Measurements from ENCODE around the gene OSBPL6. TPM values are rescaled to one million over a fixed set of nuclear protein-coding genes. Genes with fewer than 3 reads are reported as not detected.
A peak's percentile ranks its signal among the peaks of the same experiment; 100 is the strongest.

Gene OSBPL6
- total and polyA plus RNA-seq, 10 of the 15 experiments (the other 5 are each of a cell fraction or from before 2014, with no cell fraction given): 0.01 to 0.08 (median 0.03) TPM; not detected in 5

DNA sequence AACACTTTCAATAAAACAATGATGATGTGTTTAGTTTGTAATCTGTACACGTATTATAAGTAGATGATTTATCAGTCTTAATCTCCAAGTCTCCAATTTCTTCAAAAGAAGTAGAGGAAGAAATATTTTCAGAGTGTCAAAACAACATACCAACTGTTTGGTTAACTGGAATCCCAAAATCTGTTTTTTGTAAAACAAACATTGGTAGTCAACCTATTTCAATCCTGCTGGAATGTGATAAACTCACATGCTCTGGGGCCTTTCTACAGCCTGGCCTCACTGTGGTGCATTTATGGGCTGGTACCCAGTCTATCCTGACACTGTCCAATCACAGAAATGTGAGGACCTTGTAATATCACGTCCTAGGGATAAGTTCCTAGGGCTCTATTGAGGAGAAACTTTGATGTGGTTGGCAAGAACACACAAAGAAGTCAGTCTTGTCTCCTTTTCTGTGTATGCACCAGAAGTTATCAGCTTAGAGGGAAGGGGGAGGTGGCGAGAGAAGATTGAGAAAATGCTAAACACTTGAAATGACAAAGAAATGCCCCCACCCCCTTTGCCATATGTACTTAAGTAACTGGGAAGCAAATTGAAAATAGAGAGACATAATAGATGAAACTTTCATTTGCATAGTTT lies 209.5 kb downstream of the OSBPL6 start:
- H3K9me3 ChIP-seq (replicated peaks; ENCODE audit: control insufficient read depth, insufficient read depth, low read length): no peaks in the 10 kb centered on the region
- CTCF ChIA-PET: interaction anchor here (1.0 to 19.4 kb wide), 5 partner anchors 8 to 297 kb away, joined by 3 to 702 read pairs (median 3); no protein-coding TSS in a partner anchor
- BruUV-seq (replicated peaks): TSS peak; percentile 73
- H2AFZ ChIP-seq (ENCODE audit: control insufficient read depth, low read depth, low read length): peak overlapping the region; percentile 55
- WGBS (ENCODE audit: insufficient coverage, insufficient replicate concordance, low lambda C conversion rate, missing lambda C conversion rate): 33% methylated on average over 3 of the region's 3 CpGs
- POLR2A ChIA-PET: interaction anchor here (0.6 to 5.9 kb wide), 6 partner anchors 9 to 79 kb away, joined by 3 to 64 read pairs (median 4); no protein-coding TSS in a partner anchor
- TF ChIP-seq, protein P1, sequence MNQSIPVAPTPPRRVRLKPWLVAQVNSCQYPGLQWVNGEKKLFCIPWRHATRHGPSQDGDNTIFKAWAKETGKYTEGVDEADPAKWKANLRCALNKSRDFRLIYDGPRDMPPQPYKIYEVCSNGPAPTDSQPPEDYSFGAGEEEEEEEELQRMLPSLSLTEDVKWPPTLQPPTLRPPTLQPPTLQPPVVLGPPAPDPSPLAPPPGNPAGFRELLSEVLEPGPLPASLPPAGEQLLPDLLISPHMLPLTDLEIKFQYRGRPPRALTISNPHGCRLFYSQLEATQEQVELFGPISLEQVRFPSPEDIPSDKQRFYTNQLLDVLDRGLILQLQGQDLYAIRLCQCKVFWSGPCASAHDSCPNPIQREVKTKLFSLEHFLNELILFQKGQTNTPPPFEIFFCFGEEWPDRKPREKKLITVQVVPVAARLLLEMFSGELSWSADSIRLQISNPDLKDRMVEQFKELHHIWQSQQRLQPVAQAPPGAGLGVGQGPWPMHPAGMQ (IDR thresholded peaks at IDR 0.05; ENCODE audit: borderline replicate concordance): no peak
- TF ChIP-seq SREBF1 (IDR thresholded peaks at IDR 0.05; ENCODE audit: low read length) (no peak), NFYB (IDR thresholded peaks at IDR 0.05; ENCODE audit: insufficient read depth, low read depth, low read length) (0 out of 2 replicates have a peak, but pooled peaks have one; percentile 38), TCF7 (IDR thresholded peaks at IDR 0.05; ENCODE audit: borderline replicate concordance) (peak; percentile 80)
- TF ChIP-seq, protein P2, sequence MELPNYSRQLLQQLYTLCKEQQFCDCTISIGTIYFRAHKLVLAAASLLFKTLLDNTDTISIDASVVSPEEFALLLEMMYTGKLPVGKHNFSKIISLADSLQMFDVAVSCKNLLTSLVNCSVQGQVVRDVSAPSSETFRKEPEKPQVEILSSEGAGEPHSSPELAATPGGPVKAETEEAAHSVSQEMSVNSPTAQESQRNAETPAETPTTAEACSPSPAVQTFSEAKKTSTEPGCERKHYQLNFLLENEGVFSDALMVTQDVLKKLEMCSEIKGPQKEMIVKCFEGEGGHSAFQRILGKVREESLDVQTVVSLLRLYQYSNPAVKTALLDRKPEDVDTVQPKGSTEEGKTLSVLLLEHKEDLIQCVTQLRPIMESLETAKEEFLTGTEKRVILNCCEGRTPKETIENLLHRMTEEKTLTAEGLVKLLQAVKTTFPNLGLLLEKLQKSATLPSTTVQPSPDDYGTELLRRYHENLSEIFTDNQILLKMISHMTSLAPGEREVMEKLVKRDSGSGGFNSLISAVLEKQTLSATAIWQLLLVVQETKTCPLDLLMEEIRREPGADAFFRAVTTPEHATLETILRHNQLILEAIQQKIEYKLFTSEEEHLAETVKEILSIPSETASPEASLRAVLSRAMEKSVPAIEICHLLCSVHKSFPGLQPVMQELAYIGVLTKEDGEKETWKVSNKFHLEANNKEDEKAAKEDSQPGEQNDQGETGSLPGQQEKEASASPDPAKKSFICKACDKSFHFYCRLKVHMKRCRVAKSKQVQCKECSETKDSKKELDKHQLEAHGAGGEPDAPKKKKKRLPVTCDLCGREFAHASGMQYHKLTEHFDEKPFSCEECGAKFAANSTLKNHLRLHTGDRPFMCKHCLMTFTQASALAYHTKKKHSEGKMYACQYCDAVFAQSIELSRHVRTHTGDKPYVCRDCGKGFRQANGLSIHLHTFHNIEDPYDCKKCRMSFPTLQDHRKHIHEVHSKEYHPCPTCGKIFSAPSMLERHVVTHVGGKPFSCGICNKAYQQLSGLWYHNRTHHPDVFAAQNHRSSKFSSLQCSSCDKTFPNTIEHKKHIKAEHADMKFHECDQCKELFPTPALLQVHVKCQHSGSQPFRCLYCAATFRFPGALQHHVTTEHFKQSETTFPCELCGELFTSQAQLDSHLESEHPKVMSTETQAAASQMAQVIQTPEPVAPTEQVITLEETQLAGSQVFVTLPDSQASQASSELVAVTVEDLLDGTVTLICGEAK (IDR thresholded peaks at IDR 0.05; ENCODE audit: borderline replicate concordance): 0 out of 2 replicates have a peak, but pooled peaks have one; percentile 47
- RAD21 ChIA-PET (ENCODE audit: unreplicated experiment): interaction anchor here (0.9 to 7.3 kb wide), 6 partner anchors 9 to 291 kb away, joined by 3 to 162 read pairs (median 6); partner anchors contain the start of genes PJVK, PRKRA and RBM45
- H3K9ac ChIP-seq (ENCODE audit: control insufficient read depth, insufficient read depth, low read length): peak overlapping the region; percentile 17
- ATAC-seq: peak; percentile 65
- H3K27me3 ChIP-seq (replicated peaks in 1 of 2; ENCODE audit: control insufficient read depth in 2 of 2, insufficient read depth in 2 of 2, low read length in 1 of 2): no peaks in the 10 kb centered on the region
- H4K20me1 ChIP-seq (ENCODE audit: control insufficient read depth, insufficient read depth): no peaks in the 10 kb centered on the region
- no peaks in the 10 kb centered on the region for H3K36me3 ChIP-seq (ENCODE audit: control insufficient read depth in 2 of 2, insufficient read depth in 2 of 2, low read length in 1 of 2)
- peak overlapping the region; percentile 92 for H3K4me2 ChIP-seq (ENCODE audit: control insufficient read depth, insufficient read depth)
- FAIRE-seq: peak; percentile 35
- in situ Hi-C loops (cut with MboI) (no loop called here), intact Hi-C loops (cut with micrococcal nuclease; ENCODE audit: unreplicated experiment) (loop anchor here (1.0 to 5.0 kb wide), 2 partner anchors 10 to 129 kb away; no protein-coding TSS in a partner anchor)
- H3K27ac ChIP-seq (ENCODE audit: control insufficient read depth, insufficient read depth): peak overlapping the region; percentile 64
- peak overlapping the region; percentile 36; the same call in 1 of the 2 replicates for H3K4me3 ChIP-seq
- no peaks in the 10 kb centered on the region for H3K79me2 ChIP-seq (ENCODE audit: control insufficient read depth, insufficient read depth, low read length)
- SMC1A ChIA-PET (ENCODE audit: uncharacterized antibody, unreplicated experiment): interaction anchor here (1.0 to 18.1 kb wide), 6 partner anchors 9 to 126 kb away, joined by 3 to 454 read pairs (median 10); partner anchors contain the start of genes PJVK and PRKRA
- peaks cover 24% of the 10 kb centered on the region for H3K4me1 ChIP-seq (ENCODE audit: control insufficient read depth, insufficient read depth, low read length)
- peak; percentile 43 for DNase-seq (ENCODE audit: low read depth, low spot score)
